ENCODE results near the gene C11orf68. TPM values are rescaled to one million over a fixed set of nuclear protein-coding genes. Genes with fewer than 3 reads are reported as not detected.

Gene C11orf68
- total RNA-seq, 1 experiment from 2014 or later: 15.7 TPM

DNA sequence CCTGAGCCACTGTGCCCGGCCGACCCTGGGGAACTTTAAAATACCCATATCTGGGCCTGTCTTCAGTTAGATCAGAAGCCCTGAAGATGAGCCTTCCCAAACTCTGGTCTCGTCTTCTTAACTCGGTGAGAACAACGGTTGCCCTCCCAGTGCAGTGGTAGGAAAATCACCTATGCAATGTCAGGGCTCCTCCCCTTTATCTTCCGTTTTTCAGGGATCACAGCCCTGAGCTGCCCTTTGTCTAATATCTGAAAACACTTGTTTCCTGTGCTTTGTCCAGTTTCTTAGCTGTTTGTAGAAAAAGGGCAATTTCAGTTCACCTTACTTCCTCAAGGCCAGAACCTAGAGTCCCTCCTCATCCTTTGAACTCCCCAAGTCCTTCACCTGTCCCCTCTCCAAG, 9.8 kb upstream of the C11orf68 start:
- Histone ChIP-seq H2BK12ac (ENCODE audit: insufficient read length, low read depth, low read length) (no peak overlapping the region), H3K79me2 (ENCODE audit: insufficient read depth, low read length) (no peaks in the 10 kb centered on the region), H3K14ac (ENCODE audit: insufficient read depth, low read length) (no peak overlapping the region), H2BK120ac (ENCODE audit: low read depth, low read length, poor library complexity, severe bottlenecking) (no peak overlapping the region), H3K9me3 (ENCODE audit: control insufficient read depth, low read depth, low read length) (no peaks in the 10 kb centered on the region), H2BK20ac (ENCODE audit: low read depth, low read length, poor library complexity, severe bottlenecking) (no peak overlapping the region), H3K4me2 (ENCODE audit: insufficient read depth, insufficient read length, low read length) (no peak overlapping the region), H4K8ac (replicated peaks; ENCODE audit: insufficient read length, low read depth, low read length) (no peak overlapping the region), H3K27me3 (ENCODE audit: insufficient read depth, low read length) (no peaks in the 10 kb centered on the region), H3K18ac (ENCODE audit: insufficient read length, low read depth, low read length) (no peak overlapping the region), H3K23me2 (ENCODE audit: insufficient read length, low read depth, low read length, poor library complexity, severe bottlenecking) (no peaks in the 10 kb centered on the region), H3K56ac (ENCODE audit: insufficient read length, low read depth, low read length) (no peak overlapping the region), H3K4ac (ENCODE audit: low read depth, low read length) (no peak overlapping the region), H4K5ac (ENCODE audit: insufficient read length, low read depth, low read length) (no peak overlapping the region), H3K9ac (ENCODE audit: extremely low read depth, insufficient read length, low read length) (no peak overlapping the region), H3T11ph (ENCODE audit: low read length) (no peak overlapping the region), H2AFZ (ENCODE audit: low read length) (no peak overlapping the region), H4K20me1 (ENCODE audit: control insufficient read depth, insufficient read depth, insufficient read length) (no peaks in the 10 kb centered on the region), H2AK5ac (ENCODE audit: insufficient read length, low read length) (no peak overlapping the region), H4K91ac (ENCODE audit: insufficient read length, low read depth, low read length) (no peak overlapping the region), H3K27ac (ENCODE audit: insufficient read length, low read depth, low read length) (no peak overlapping the region), H2BK5ac (ENCODE audit: insufficient read length, low read length) (no peak overlapping the region), H3K4me1 (ENCODE audit: insufficient read depth, low read length) (no peaks in the 10 kb centered on the region), H3K23ac (ENCODE audit: insufficient read length, low read depth, low read length) (no peak overlapping the region), H3K79me1 (ENCODE audit: insufficient read depth, low read depth, low read length, poor library complexity, severe bottlenecking) (no peaks in the 10 kb centered on the region), H2BK15ac (ENCODE audit: low read depth, low read length) (no peak overlapping the region)
- WGBS (ENCODE audit: extremely low coverage, insufficient read length, low lambda C conversion rate): no CpG with 5 or more reads among the region's 6 CpGs
- no peak for DNase-seq
- H3K27me3 Mint-ChIP-seq (ENCODE audit: low read depth): no peaks in the 10 kb centered on the region
- H3K9me3 Mint-ChIP-seq: no peaks in the 10 kb centered on the region
- H3K36me3 Mint-ChIP-seq (ENCODE audit: insufficient read depth in 1 of 3, low read depth in 3 of 3): no peaks in the 10 kb centered on the region
- peak overlapping the region in 1 of 3 experiments; percentile 74; a peak in 3 of 7 replicates for H3K27ac Mint-ChIP-seq
- no peak overlapping the region for H3K4me3 Mint-ChIP-seq
- H3K4me1 Mint-ChIP-seq: peaks cover 10 to 36% of the 10 kb centered on the region in 2 experiments
- TF ChIP-seq, protein P1, sequence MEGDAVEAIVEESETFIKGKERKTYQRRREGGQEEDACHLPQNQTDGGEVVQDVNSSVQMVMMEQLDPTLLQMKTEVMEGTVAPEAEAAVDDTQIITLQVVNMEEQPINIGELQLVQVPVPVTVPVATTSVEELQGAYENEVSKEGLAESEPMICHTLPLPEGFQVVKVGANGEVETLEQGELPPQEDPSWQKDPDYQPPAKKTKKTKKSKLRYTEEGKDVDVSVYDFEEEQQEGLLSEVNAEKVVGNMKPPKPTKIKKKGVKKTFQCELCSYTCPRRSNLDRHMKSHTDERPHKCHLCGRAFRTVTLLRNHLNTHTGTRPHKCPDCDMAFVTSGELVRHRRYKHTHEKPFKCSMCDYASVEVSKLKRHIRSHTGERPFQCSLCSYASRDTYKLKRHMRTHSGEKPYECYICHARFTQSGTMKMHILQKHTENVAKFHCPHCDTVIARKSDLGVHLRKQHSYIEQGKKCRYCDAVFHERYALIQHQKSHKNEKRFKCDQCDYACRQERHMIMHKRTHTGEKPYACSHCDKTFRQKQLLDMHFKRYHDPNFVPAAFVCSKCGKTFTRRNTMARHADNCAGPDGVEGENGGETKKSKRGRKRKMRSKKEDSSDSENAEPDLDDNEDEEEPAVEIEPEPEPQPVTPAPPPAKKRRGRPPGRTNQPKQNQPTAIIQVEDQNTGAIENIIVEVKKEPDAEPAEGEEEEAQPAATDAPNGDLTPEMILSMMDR (conservative IDR thresholded peaks at IDR 0.05): no peak
